ENCODE data around the gene FBXL4.
A peak's percentile ranks its signal among the peaks of the same experiment; 100 is the strongest.

Gene FBXL4

DNA sequence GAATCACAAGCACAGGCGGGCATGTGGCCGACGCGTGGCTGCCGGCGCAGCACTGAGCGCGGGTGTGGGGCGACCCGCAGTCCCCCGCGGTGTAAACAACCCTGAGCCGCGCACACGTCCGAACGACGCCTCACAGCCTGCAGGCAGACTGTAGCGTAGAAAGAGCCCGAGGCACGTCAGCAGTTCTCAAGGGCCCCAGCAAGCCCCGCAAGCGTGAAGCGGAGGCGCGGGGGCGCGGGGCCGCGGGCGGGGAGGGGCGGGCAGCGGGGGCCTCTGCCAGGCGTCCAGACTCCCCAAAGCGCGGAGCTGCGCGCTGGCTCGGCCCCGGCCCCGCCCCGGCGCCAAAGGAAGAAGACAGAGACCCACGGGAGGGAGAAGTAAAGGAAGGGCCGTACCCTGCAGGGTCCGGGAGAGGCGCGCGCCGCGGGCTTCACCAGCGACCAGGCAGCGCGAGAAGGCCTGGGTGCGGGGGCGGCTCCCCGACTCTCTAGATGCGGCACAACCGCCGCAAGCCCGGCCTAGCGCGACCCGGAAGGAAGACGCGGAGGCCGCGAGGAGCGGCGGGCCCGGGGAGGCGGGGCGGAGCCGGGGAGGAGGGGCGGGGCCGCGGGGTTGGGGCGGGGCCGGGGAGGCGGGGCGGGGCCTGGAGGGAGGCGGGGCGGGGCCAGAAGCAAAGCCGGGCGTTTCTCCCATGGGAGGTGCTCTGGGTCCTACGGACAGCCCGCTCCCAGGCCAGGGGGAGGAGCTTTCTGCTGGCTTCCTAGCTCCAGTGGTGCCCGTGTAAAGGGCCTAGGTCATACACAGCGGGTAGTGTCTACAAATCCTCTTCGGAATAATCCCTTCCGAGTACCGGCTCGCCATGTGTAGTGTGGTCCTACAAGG, at the start of gene FBXL4:
FBXL4 (minus strand) TSS at position 536 of the 882 bp plus-strand sequence. CDS start 20,958 bp downstream, outside the sequence.
- DNase-seq (ENCODE audit: low read depth, low spot score) = peak; percentile 63

DNA sequence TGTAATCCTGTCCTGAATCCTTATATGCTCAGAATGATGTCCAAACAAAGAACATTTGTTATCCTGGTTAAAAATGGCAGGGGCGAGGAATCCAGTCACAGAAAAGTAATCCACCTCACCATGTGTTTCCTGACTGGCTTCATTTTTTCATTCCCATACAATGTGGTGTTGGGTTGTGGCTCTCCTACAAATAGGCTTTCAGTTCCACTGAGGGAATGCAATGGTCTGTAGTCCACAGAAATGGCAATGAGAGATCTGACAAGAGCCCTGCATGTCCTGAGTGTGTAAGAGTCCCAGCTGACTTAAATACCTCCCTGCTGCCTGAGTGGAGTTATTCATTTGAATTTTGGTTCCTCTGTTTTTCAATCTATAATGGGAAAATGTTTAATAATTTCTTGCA, 47.4 kb upstream of the FBXL4 start:
- DNase-seq (ENCODE audit: low read depth, low spot score) = no peak

DNA sequence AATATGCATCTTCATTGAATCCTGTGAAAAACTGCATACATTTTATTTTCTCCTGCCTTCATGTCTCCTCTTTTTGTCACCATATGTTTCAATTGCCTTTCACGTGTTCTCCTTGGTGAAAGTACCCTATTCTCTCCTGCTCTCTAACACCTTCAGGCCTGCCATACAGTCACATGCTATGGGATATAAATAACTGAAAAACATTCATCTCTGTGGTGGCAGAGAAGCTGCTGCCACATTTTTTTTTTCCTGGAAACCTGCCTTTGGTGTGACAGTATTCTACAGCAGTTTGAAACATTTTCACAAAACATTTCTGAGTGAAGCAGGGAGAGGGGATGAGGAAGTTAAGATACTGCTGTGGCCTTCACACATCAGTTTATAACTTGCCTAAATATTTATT, 44.8 kb upstream of the FBXL4 start:
- no peak for DNase-seq (ENCODE audit: low read depth, low spot score)

DNA sequence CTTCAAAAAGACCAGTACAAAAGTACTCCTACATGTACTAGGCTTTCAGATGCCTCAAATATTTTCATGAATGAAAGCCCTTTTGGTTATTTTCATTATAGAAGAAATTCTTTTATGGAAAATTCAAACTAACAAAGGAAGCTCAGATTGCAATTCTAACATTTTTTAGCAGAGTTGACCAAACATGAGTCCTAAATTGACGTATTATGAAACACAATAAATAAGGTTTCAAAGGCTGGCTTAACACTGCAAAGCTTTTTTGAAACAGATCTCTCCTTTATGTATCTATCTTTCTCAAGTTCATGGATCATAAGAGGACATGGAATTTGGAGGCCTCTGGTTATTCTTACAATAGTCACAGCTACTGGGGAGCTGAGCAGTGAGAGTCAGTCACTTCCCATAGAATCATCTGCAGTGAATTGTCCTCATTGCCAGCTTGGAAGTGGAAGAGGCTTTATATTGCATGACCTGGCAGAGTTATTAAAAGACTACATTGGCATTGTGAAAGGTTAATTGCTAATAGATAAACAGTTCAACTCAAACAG, 38.4 kb upstream of the FBXL4 start:
- no peak for DNase-seq (ENCODE audit: low read depth, low spot score)

DNA sequence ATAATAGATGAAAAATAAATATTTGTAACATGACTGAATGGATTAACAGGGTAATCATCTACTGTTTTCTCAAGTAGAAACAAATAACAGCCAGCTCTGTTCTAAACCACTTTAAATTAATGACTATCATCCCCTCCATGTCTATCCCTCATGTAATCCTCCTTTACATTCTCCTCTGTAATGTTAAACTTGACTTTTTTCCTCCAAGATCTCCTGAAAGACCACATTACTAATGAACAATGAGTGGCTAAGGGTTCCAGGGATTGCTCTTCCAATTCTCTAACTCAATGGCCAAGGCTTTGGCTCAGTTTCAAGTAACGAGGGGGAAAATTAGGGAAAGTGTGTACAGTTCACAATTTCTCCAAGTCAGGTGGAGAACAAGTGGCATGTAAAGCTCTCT, 37.6 kb upstream of the FBXL4 start:
- no peak for DNase-seq (ENCODE audit: low read depth, low spot score)

DNA sequence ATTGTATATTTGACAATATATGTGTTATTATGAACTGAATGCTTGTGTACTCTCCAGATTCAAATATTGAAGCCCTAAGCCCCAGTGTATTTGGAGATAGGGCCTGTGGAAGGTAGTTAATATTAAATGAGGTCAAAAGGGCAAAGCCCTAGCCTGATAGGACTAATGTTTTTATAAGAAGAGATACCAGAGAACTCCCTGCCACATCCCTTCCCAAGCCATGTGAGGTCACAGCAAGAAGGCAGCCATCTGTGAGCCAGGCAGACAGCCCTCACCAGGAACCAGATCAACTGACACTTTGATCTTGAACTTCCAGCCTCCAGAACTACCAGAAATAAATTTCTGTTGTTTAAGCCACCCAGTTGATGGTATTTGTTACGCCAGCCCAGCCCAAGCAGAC, 36.4 kb upstream of the FBXL4 start:
- no peak for DNase-seq (ENCODE audit: low read depth, low spot score)

DNA sequence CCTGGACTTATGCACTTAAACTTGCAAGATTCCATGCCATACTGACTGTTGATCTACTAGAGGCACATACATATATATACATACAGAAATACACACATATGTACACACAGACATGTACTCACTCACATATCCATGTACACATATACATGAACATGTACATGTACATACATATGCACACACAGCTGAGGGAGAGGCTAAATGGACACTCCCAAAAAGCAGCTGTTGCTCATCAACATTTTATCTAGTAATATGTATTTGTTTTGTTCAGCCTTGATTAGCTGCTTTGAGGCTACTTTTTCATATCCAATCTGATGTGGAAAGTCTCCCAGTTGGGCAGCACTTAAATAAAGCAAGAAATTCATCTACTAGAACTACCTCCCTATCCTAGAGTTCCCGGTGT, 33.7 kb upstream of the FBXL4 start:
- no peak for DNase-seq (ENCODE audit: low read depth, low spot score)

DNA sequence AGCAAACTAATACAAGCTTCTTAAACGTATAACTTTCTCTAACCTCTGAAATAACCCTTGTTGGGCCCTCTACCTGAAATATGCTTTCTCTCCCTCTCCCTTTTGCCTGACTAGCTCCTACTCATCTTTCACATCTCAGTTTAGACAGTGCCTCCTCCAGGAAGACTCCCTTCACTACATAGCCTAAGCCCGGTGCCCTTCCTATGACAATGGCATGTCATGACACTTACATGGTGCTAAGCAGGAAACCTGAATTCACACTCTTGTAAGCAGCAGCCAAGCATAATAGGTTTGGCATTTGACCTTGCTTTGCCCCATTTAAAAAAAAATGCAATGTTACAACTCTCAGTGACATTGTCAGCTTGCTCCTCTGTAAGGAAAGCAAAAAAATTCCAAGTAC, 33.1 kb upstream of the FBXL4 start:
- no peak for DNase-seq (ENCODE audit: low read depth, low spot score)

DNA sequence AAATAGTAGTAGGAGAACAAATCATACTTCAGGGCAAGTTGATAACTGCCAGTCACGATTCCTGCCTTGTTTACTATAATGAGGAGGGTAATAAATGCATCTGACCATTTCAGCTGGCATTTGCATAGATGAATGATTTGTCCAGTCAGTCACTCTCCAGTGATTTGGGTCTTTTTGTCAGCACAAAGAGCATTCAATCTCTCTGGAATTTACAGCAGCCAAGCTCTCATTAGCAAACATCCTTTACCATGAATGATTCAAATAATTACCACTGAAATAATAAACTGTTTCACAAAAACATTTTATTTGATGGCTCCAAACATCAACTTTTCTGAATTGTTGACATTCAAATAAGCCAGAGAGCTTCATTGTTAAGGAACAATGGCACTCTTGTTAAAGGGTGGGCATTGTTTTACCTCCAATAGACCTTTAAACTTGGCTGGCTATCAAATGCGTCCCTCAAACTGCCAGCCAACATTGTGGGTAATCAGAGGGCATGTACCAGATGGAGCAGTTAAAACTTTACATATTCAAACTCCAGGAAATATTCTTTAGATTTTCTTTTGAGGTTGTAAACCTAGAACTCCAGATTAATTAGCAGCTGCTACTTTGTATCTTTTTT, 30.0 kb upstream of the FBXL4 start:
- DNase-seq (ENCODE audit: low read depth, low spot score) = no peak

DNA sequence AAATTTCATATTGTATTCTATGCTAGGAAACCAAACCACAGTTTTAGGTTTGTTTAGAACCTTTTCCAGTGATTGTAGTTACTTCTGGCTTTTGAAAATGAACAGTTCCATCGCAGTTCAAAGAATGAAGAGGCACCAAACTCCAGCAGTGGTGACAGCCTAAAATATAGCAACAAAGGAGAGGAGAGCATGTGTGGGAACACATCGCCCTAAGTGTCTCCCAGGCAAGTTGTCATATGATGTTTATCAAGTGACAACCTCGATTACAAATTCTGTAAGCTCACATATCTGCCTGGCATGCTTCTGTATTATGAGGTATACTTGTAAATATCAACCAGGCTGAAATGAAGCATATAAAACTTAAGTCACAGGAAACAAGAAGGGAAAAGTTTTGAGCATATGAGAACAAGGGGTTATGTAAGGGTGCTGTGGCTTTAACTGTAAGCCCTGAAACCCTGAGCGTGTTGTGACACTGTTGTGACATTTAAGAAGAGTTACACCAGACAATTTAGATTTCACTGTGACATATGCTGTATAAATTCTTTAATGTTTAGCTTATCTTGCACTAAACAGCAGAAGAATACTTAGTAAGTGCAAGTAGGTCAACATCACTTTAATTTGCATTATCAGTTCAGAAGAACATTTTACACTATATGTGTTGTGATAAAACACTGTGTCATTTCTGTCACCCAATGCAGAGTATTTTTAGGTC, 29.1 kb upstream of the FBXL4 start:
- DNase-seq (ENCODE audit: low read depth, low spot score) = no peak

DNA sequence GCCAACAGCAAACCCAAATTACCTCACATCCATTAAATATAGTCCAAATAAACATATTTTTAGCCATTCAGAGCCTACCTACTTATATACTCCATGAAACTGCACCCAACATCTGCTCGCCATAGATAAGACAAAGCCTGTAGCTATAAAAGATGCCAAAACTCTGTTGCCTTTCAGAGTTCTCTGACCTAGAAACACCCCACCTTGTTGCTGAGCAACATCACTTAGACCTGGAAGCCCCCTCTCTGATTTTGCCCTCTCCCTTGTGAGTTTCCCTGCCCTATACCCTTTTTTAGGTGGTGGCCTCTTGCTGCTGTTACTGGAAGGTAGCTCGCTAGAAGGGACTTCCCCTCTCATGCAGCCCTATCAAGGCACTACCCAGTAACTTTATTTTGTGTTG, 27.7 kb upstream of the FBXL4 start:
- no peak for DNase-seq (ENCODE audit: low read depth, low spot score)

DNA sequence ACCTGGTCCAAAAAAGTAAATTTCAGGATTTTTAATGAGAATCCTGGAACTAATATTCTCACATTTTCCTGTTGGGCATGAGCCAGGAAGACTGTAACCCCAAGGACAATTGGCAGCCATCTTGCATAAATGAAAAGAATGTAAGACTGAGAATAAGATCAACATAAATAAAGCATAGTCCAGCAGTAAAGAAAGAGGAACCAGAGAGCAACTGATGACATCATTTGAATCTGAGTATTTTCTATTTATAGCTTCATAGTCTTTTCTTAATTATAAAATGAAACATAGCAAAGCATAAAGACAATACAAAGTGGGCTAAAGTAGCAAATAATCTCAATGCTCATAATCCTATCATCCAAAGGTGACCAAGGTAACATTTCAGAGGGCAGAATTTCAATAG, 26.6 kb upstream of the FBXL4 start:
- DNase-seq (ENCODE audit: low read depth, low spot score) = no peak

DNA sequence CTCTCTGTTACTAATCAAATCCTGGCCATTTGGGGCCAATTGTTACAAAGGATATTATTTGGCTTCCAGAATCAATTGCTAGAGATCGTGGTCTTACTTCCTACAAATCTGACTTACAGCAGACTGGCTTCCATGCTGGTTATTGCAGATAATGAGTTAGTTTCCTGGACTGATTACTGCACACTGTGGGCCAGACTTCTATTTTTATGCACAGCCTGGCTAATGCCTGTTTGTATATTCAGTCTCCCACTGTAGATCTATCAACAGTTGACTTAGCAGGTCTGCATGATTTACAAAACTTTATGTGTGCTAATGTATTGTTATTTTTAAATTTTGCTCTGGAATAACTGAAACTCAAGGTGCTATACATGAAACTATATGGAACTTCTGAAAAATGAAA, 25.8 kb upstream of the FBXL4 start:
- DNase-seq (ENCODE audit: low read depth, low spot score) = no peak

DNA sequence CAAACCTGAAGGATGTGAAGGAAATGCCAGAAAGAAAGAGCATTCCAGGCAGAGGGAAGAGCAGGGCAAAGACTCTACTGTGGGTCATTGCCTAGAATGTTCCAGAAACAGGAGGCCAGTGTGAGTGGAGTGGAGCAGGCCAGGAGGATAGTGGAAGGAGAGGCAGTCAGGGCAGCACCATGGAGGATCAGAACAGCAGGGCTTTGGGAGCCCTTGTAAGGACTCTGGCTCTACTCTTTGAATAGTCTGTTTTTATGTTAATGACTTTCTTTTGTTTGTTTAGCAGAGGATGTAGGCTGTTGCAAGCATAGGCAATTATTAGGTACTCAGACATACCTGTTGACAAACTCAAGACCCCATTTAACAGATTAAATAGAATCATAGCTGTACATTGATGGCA, 23.6 kb upstream of the FBXL4 start:
- no peak for DNase-seq (ENCODE audit: low read depth, low spot score)

DNA sequence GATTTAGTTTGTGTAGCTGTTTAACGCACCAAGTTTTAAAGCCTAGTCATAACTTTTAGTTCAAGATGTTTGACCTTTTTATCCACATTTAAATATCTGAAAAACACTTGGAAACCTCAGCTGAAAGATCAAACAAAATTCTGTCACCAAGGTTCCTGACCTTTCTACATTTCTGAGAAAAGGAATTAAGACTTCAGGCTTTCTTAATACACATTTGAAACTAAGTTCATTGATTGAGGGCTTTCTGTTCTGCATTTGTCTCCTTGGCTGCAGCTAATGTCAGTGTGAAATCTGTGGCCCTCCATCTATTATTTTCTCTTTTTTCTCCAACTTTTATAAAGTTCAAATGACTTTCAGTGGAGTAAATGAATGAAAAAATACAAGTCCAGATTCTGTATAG, 22.7 kb upstream of the FBXL4 start:
- DNase-seq (ENCODE audit: low read depth, low spot score) = no peak

DNA sequence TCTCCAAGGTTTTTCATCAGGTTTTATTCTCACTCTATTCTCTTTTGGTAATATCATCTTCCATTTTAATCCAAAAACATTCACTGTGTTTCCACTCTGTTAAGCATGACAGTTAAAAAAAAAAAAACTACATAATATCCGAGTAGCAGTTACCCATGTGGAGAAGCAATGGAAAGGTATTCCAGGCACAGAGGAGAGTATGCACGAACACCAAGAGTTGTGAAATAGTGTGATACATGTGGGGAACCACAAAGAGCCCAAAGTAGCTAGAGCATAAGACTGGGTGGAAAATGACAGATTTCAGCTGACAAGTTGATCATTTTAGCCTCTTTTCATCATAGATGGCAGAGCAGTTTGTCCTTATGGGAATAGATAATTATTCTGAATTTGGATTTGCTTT, 19.9 kb upstream of the FBXL4 start:
- no peak for DNase-seq (ENCODE audit: low read depth, low spot score)

DNA sequence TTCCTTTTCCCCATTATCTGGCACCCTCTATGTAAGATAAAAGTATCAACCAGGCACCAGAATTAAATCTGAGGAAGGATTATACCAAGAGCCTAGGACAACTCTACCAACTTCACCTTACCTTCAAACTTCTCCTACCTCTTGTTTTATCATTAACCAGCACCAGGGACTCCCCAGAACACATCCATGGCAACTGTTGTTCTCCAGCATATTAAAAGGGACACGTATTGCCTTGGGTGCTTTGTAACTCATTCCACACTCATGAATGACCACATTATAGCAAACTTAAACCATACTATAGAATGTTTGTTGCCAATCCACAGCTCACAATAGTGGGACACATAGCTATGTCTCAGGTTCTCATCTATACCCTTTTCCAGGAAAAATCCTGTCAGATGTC, 11.9 kb upstream of the FBXL4 start:
- DNase-seq (ENCODE audit: low read depth, low spot score) = no peak

DNA sequence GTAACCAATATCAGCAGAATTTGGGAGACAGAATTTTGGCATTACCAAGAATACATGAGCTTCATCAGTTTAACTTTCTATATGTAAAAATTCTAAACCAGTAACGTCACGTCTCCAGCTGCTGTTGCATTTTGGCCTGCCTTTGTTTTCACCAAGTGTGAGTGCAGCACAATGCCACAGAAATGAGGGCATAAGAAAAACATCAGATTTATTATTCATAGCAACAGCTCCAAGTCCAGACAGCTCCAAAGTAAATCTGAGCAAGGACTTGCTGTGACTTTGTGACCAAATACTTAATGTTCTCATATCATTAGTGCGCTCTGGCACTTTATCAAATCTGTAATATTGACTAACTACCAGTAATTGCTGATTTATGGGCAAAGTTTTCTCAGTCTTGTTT, 11.0 kb upstream of the FBXL4 start:
- no peak for DNase-seq (ENCODE audit: low read depth, low spot score)

DNA sequence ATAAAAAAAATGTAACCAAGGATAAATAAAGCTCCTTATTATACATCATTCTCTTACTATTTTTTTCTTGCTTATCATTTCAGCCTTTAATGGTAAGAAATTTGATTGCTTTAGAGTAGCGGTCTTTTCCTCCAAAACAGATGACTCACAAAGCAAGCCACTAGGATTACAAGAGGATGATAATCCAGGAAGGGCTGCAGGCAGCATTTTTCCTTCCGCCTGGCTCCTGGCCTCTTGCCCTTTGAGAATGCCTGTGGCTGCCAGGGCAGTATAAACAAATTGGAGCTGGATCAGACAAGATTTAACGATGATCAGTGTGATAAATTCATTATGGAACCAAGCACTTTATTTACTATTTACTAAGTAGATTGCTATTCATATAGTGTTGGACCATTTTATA, 9.7 kb upstream of the FBXL4 start:
- DNase-seq (ENCODE audit: low read depth, low spot score) = no peak

DNA sequence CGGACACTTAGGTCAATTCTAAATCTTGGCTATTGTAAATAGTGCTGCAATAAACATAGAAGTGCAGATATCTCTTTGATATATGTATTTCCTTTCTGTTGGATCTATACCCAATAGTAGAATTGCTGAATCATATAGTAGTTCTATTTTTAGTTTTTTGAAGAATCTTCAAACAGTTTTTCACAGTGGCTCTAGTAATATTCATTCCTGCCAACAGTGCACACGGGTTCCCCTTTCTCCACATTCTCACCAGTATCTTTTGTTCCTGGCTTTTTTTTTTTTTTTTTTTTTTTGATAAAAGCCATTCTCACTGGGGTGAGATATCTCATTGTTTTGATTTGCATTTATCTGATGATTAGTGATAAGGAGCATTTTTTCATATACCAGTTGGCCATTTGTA, 1.8 kb upstream of the FBXL4 start:
- DNase-seq (ENCODE audit: low read depth, low spot score) = no peak

DNA sequence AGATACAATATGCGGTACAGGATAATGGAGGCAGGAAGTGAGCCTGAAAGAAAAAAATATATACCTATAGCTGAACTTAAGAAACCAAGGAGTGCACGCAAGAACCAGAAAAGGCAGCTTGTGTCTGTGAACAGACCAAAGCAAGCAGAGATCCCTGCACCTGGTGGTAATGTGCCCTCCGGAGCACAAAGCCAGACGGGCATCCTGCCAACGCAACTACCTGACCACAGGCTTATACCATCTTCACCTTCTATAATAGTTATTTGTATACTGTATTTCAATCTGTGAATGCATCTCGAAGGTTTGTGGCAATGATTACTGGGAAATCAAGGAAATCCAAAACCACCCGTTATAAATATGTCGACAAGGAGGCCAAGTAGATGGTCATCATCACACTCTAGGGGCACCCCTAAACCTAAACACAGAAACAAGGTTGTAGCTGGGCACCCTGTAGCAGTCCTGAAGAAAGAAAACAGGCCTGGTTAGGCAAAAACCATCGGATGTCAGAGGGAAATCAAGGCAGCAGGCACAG, 801 bp downstream of the FBXL4 start:
- DNase-seq (ENCODE audit: low read depth, low spot score) = peak; percentile 9

DNA sequence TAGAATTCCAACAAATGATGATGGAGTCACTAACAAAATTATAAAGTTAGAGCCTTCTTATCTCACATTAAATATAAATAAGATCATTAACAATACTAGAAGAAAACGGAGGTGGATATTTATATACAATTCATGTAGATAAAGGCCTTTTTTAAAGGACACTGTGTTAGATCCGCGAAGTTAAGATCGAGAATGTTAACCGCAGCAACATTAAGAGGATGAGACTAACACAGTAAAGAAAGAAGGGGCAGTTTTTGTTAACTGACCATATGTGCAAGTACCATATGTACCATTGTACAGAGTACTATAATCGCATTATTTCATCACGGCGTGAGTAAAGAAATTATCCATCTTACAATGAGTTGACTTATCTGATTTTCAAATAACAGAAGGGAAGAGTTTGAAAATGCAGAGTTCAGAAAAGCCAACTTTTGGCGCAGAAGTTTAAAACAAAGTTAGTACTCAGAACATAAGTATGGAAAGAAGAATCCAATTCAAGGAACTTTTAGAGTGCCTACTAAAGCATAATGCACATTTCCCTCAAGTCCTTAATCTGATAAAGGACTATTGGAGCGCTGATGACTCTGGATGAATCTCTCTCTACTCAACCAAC, 1.4 kb downstream of the FBXL4 start:
- DNase-seq (ENCODE audit: low read depth, low spot score) = no peak
